PFSK-1 (cell line): Measurements from ENCODE around the gene ACKR3.

Source experiments
- POLR2AphosphoS5 ChIP-seq: IDR thresholded peaks from 2 replicates; pipeline ENCODE4 v1.6.1; 2012; ENCODE audit warnings: low read depth, mild to moderate bottlenecking, control low read depth, low read length, moderate library complexity
- REST ChIP-seq, 2 experiments: IDR thresholded peaks; 2 replicates each; pipeline versions ENCODE4 v1.6.1 to v1.8.0; 2011 to 2012; ENCODE audit warnings: low read depth in 2 of 2, low read length in 2 of 2, control low read depth in 1 of 2, inconsistent platforms in 1 of 2, mild to moderate bottlenecking in 1 of 2, moderate library complexity in 1 of 2; ENCODE audit not compliant: insufficient read depth in 1 of 2

DNA sequence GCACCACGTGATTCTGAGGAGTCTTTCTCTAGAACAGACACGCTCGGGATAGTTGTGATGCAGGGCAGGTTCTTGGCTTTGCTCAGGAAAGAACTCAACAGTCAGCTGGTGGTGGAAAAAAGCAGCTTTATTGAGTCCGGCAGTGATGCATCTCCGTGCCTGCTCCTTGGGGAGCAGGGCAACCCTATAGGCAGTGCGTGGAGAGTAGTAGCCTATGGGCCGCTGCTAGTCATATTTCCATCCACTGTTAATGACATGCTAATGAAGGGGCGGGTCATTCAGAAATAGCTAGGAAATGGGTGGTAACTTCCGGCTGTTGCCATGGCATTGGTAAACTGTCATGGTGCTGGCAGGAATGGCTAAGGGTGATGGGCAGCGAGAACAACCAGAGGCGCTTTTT is 11.6 kb upstream of the ACKR3 start:
- no peak for TF ChIP-seq REST (IDR thresholded peaks at IDR 0.05; ENCODE audit: insufficient read depth in 1 of 2, low read depth in 2 of 2, low read length in 2 of 2)
- no peak for TF ChIP-seq POLR2AphosphoS5
